ENCODE data around the gene TNFAIP8L3.
"Not testable (repeated sequence)": the region's sequence is repeated elsewhere in the genome, so short reads cannot be mapped to it uniquely, and the experiment has no call there.

Gene TNFAIP8L3

GRCh38 chr15:51051776-51052175 lies 42.9 kb downstream of the TNFAIP8L3 start:
- no peak for DNase-seq

GRCh38 chr15:51049081-51049480 lies 45.6 kb downstream of the TNFAIP8L3 start:
- no peak for DNase-seq

- DNase-seq = no peak
Observed at GRCh38 chr15:51048308-51048707, 46.4 kb downstream of the TNFAIP8L3 start.

- DNase-seq = no peak
Observed at GRCh38 chr15:51046799-51047449, 47.8 kb downstream of the TNFAIP8L3 start.

GRCh38 chr15:51046016-51046415 lies 48.7 kb downstream of the TNFAIP8L3 start:
- no peak for DNase-seq

- no peak for DNase-seq
Observed at GRCh38 chr15:51044037-51044727, 50.5 kb downstream of the TNFAIP8L3 start.

GRCh38 chr15:51038974-51039319 lies 55.8 kb downstream of the TNFAIP8L3 start:
- DNase-seq = no peak

GRCh38 chr15:51038162-51038973 lies 56.3 kb downstream of the TNFAIP8L3 start:
- no peak for DNase-seq

GRCh38 chr15:51037474-51037873 lies 57.2 kb downstream of the TNFAIP8L3 start:
- not testable (repeated sequence) for DNase-seq

- no peak for DNase-seq
Observed at GRCh38 chr15:51030649-51031316, 63.9 kb downstream of the TNFAIP8L3 start.

- DNase-seq = no peak
Observed at GRCh38 chr15:51025454-51025846, 69.3 kb downstream of the TNFAIP8L3 start.

GRCh38 chr15:51024735-51025453 lies 69.8 kb downstream of the TNFAIP8L3 start:
- no peak for DNase-seq

GRCh38 chr15:51023499-51023898 lies 71.2 kb downstream of the TNFAIP8L3 start:
- DNase-seq = no peak

GRCh38 chr15:51022206-51022605 lies 72.5 kb downstream of the TNFAIP8L3 start:
- DNase-seq = no peak

- DNase-seq = no peak
Observed at GRCh38 chr15:51016615-51017014, 78.1 kb downstream of the TNFAIP8L3 start.

GRCh38 chr15:51011212-51011611 lies 83.5 kb downstream of the TNFAIP8L3 start:
- no peak for DNase-seq

- no peak for DNase-seq
Observed at GRCh38 chr15:51007131-51007666, 87.5 kb downstream of the TNFAIP8L3 start.
